ENCODE measurements around the gene OR8B3.

DNA sequence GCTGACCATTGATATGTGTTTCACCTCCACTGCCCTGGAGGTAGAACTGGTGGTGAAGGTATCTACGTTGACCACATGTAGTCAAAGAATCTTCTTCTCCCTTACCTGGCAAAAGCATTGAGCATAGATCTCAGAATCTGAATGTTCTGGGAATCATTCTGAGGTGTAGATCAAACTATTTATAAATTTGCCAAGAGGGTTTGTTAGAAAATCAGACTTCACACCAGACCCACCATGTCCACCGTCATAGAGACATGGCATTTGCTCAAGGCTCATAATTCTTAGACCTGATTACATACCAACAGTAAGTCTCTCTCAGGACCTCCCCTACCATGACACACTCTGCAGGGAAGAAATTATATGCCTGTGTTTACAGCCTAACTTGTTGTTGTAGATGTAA lies 14.4 kb downstream of the OR8B3 start, which contains the start of gene OR8B2:
- TF ChIP-seq, protein P1, sequence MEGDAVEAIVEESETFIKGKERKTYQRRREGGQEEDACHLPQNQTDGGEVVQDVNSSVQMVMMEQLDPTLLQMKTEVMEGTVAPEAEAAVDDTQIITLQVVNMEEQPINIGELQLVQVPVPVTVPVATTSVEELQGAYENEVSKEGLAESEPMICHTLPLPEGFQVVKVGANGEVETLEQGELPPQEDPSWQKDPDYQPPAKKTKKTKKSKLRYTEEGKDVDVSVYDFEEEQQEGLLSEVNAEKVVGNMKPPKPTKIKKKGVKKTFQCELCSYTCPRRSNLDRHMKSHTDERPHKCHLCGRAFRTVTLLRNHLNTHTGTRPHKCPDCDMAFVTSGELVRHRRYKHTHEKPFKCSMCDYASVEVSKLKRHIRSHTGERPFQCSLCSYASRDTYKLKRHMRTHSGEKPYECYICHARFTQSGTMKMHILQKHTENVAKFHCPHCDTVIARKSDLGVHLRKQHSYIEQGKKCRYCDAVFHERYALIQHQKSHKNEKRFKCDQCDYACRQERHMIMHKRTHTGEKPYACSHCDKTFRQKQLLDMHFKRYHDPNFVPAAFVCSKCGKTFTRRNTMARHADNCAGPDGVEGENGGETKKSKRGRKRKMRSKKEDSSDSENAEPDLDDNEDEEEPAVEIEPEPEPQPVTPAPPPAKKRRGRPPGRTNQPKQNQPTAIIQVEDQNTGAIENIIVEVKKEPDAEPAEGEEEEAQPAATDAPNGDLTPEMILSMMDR (IDR thresholded peaks at IDR 0.05), result no peak
- no peak for TF ChIP-seq POLR2A (IDR thresholded peaks at IDR 0.05)
